ENCODE results near the gene LRP8. TPM values are rescaled to one million over a fixed set of nuclear protein-coding genes. Genes with fewer than 3 reads are reported as not detected.

The LRP8 gene
- total and polyA plus RNA-seq, 2 of the 4 experiments (the other 2 are of a cell fraction): 12.0 to 12.1 TPM

GRCh38 chr1:53265581-53265980 lies 62.3 kb downstream of the LRP8 start:
- intact Hi-C loops (cut with micrococcal nuclease): no loop called here
- CTCF ChIA-PET: no interaction called here

More at GRCh38 chr1:53265581-53265980, 62.3 kb downstream of the LRP8 start:
- Histone ChIP-seq H3K79me1 (ENCODE audit: low read depth in 1 of 2, low read length in 2 of 2) (no peaks in the 10 kb centered on the region), H3K9ac (ENCODE audit: low read depth, low read length) (no peak overlapping the region), H3K36me3 (ENCODE audit: control insufficient read depth, insufficient read depth, low read length) (peaks cover 11% of the 10 kb centered on the region), H3K27ac (ENCODE audit: insufficient read depth, low read length) (no peak overlapping the region), H2BK120ac (ENCODE audit: low read depth, low read length) (no peak overlapping the region), H2AK9ac (replicated peaks; ENCODE audit: low read depth, low read length, poor library complexity) (no peak overlapping the region), H4K5ac (ENCODE audit: low read depth, low read length) (no peak overlapping the region), H3K9me1 (ENCODE audit: insufficient read depth, low read length) (peaks cover 21% of the 10 kb centered on the region; the same call in 1 of the 2 replicates), H3K9me3 (ENCODE audit: control insufficient read depth, insufficient read depth, low read length) (no peaks in the 10 kb centered on the region), H3K14ac (replicated peaks; ENCODE audit: low read depth, low read length) (no peak overlapping the region), H2BK15ac (ENCODE audit: low read depth, low read length) (no peak overlapping the region), H2AFZ (replicated peaks; ENCODE audit: low read length, poor library complexity) (no peak overlapping the region), H3K23ac (ENCODE audit: low read depth, low read length) (no peak overlapping the region), H4K91ac (ENCODE audit: insufficient read depth, low read depth, low read length) (no peak overlapping the region), H2AK5ac (ENCODE audit: low read depth, low read length) (no peak overlapping the region), H3K4me2 (ENCODE audit: low read depth, low read length) (no peak overlapping the region), H3K4ac (ENCODE audit: low read depth, low read length) (no peak overlapping the region), H3K56ac (ENCODE audit: extremely low read depth, insufficient read depth, low read length) (no peak overlapping the region), H4K8ac (ENCODE audit: low read depth in 2 of 2, low read length in 2 of 2) (no peak overlapping the region), H3K27me3 (ENCODE audit: control insufficient read depth, insufficient read depth, low read length) (no peaks in the 10 kb centered on the region), H3K4me1 (ENCODE audit: control insufficient read depth, insufficient read depth, low read length) (no peaks in the 10 kb centered on the region), H2BK5ac (ENCODE audit: low read depth, low read length, poor library complexity, severe bottlenecking) (no peak overlapping the region), H2BK20ac (ENCODE audit: low read depth, low read length) (no peak overlapping the region), H4K20me1 (ENCODE audit: insufficient read depth, low read length) (no peaks in the 10 kb centered on the region), H3K4me3 (ENCODE audit: insufficient read depth, low read depth, low read length) (no peak overlapping the region), H3K18ac (ENCODE audit: low read depth, low read length) (no peak overlapping the region)
- no peak for DNase-seq
- in situ Hi-C loops (cut with MboI; ENCODE audit: low sequenced_read_pairs) (no loop called here), dilution Hi-C loops (cut with HindIII; ENCODE audit: low sequenced_read_pairs, unreplicated experiment) (no loop called here)
- BruUV-seq (replicated peaks): no TSS peak
- POLR2A ChIA-PET (ENCODE audit: unreplicated experiment): no interaction called here
- TF ChIP-seq CHD1 (IDR thresholded peaks at IDR 0.05; ENCODE audit: low read depth, low read length) (no peak), RAD21 (IDR thresholded peaks at IDR 0.05; ENCODE audit: low read length) (no peak), MAFK (IDR thresholded peaks at IDR 0.05; ENCODE audit: low read depth, low read length) (no peak), RCOR1 (IDR thresholded peaks at IDR 0.05; ENCODE audit: insufficient replicate concordance, low read length) (no peak), RFX5 (IDR thresholded peaks at IDR 0.05; ENCODE audit: low read depth, low read length) (no peak), ELK1 (IDR thresholded peaks at IDR 0.05; ENCODE audit: borderline replicate concordance, low read depth, low read length) (no peak), NFE2L2 (IDR thresholded peaks at IDR 0.05; ENCODE audit: low read depth, low read length) (no peak), CEBPB (IDR thresholded peaks at IDR 0.05; ENCODE audit: low read depth, low read length) (no peak), USF2 (IDR thresholded peaks at IDR 0.05; ENCODE audit: low read depth, low read length) (no peak), CTCF (conservative IDR thresholded peaks at IDR 0.05; ENCODE audit: low read depth, low read length) (no peak), POLR2A (IDR thresholded peaks at IDR 0.05; ENCODE audit: low read depth, low read length) (no peak), BHLHE40 (IDR thresholded peaks at IDR 0.05; ENCODE audit: low read depth, low read length) (no peak), FOS (IDR thresholded peaks at IDR 0.05; ENCODE audit: low read depth, low read length) (no peak), MXI1 (IDR thresholded peaks at IDR 0.05; ENCODE audit: borderline replicate concordance, low read depth, low read length) (no peak), SMC3 (IDR thresholded peaks at IDR 0.05; ENCODE audit: low read depth, low read length) (no peak), MAZ (IDR thresholded peaks at IDR 0.05; ENCODE audit: borderline replicate concordance, low read depth, low read length) (no peak)
- ATAC-seq (ENCODE audit: low read depth): no peak
- WGBS, 2 experiments (ENCODE audit: extremely low coverage in 2 of 2, insufficient read length in 1 of 2): 100% methylated on average over 1 of the region's 4 CpGs; no CpG with 5 or more reads in 1 of the 2 experiments

Data from IMR-90 (cell line).